Muscle of leg (tissue), 11 donors: Measurements from ENCODE around the gene LINGO3. TPM values are rescaled to one million over a fixed set of nuclear protein-coding genes. Genes with fewer than 3 reads are reported as not detected.
A peak's percentile ranks its signal among the peaks of the same experiment; 100 is the strongest.

Source experiments
- DNase-seq: peaks from one replicate; pipeline ENCODE4 v3.0.0; 2013
- H3K27ac ChIP-seq: one replicate; pipeline ENCODE4 v1.5.1; 2013; ENCODE audit warnings: mild to moderate bottlenecking, low read length, control low read depth
- H3K27me3 ChIP-seq: one replicate; pipeline ENCODE4 v1.6.1; 2013; ENCODE audit warnings: low read length; ENCODE audit not compliant: control insufficient read depth, insufficient read depth
- H3K36me3 ChIP-seq: one replicate; pipeline ENCODE4 v1.6.1; 2013; ENCODE audit warnings: low read length; ENCODE audit not compliant: control insufficient read depth, insufficient read depth
- H3K4me1 ChIP-seq: one replicate; pipeline ENCODE4 v1.6.1; 2013; ENCODE audit warnings: low read length; ENCODE audit not compliant: control insufficient read depth, insufficient read depth
- H3K4me3 ChIP-seq: one replicate; pipeline ENCODE4 v1.5.1; 2013; ENCODE audit warnings: low read length, control low read depth
- H3K9me3 ChIP-seq: replicated peaks from 2 replicates; pipeline ENCODE4 v1.6.1; 2013; ENCODE audit warnings: low read depth, low read length; ENCODE audit not compliant: control insufficient read depth
- WGBS: methylation state at CpG from one replicate; pipeline ENCODE4 v1.1.5; 2013; ENCODE audit warnings: missing lambda C conversion rate; ENCODE audit not compliant: insufficient coverage; 5-methylcytosine and 5-hydroxymethylcytosine counted together
- polyA plus RNA-seq, 8 donors: library from polyadenylated mRNA; unstranded; fragments of 120-200 nt; gene quantifications; one replicate each; pipeline versions ENCODE4 v1.2.1 to v1.2.3, GENCODE V29; 2013; ENCODE audit warnings: inconsistent platforms in 1 of 8, low replicate concordance in 1 of 8; ENCODE audit not compliant: insufficient read length in 8 of 8, insufficient read depth in 1 of 8
- total RNA-seq: library from RNA; stranded (reverse); fragments of 120-200 nt; gene quantifications from one replicate; pipeline ENCODE4 v1.2.4, GENCODE V29; 2013

Gene LINGO3
- total and polyA plus RNA-seq, 9 donors: 0.07 to 0.15 (median 0.09) TPM; not detected in 3

GRCh38 chr19:2333807-2334211 lies 25.9 kb upstream of the LINGO3 start:
- H3K4me1 ChIP-seq: peaks cover 72% of the 10 kb centered on the region

GRCh38 chr19:2333027-2333806 lies 25.3 kb upstream of the LINGO3 start:
- Histone ChIP-seq H3K9me3 (no peaks in the 10 kb centered on the region), H3K4me3 (no peak overlapping the region), H3K27ac (peak overlapping the region; percentile 62), H3K27me3 (no peaks in the 10 kb centered on the region), H3K36me3 (peaks cover 5% of the 10 kb centered on the region), H3K4me1 (peaks cover 72% of the 10 kb centered on the region)
- 65% methylated on average over 22 of the region's 27 CpGs for WGBS
- peak; percentile 59 for DNase-seq

More at GRCh38 chr19:2333807-2334211, 25.9 kb upstream of the LINGO3 start:
- Histone ChIP-seq H3K27me3 (no peaks in the 10 kb centered on the region), H3K9me3 (no peaks in the 10 kb centered on the region), H3K27ac (no peak overlapping the region), H3K36me3 (peaks cover 11% of the 10 kb centered on the region), H3K4me3 (no peak overlapping the region)
- WGBS: 82% methylated on average over 11 of the region's 11 CpGs
- DNase-seq: no peak

- Histone ChIP-seq H3K4me3 (no peak overlapping the region), H3K4me1 (peaks cover 69% of the 10 kb centered on the region), H3K27ac (peak overlapping the region; percentile 75), H3K27me3 (no peaks in the 10 kb centered on the region), H3K36me3 (peaks cover 5% of the 10 kb centered on the region), H3K9me3 (no peaks in the 10 kb centered on the region)
- WGBS: 64% methylated on average over 15 of the region's 17 CpGs
- DNase-seq: peak; percentile 35
These were observed 24.5 kb upstream of the LINGO3 start for GRCh38 chr19:2332341-2333026.

- Histone ChIP-seq H3K27ac (peak overlapping the region; percentile 38), H3K9me3 (no peaks in the 10 kb centered on the region), H3K27me3 (no peaks in the 10 kb centered on the region), H3K36me3 (peaks cover 10% of the 10 kb centered on the region), H3K4me3 (no peak overlapping the region), H3K4me1 (peaks cover 69% of the 10 kb centered on the region)
- no peak for DNase-seq
- WGBS: 78% methylated on average over 7 of the region's 12 CpGs
These were observed 23.8 kb upstream of the LINGO3 start for GRCh38 chr19:2331601-2332246.

- Histone ChIP-seq H3K4me3 (no peak overlapping the region), H3K4me1 (peaks cover 67% of the 10 kb centered on the region), H3K27ac (peak overlapping the region; percentile 65), H3K9me3 (no peaks in the 10 kb centered on the region), H3K27me3 (no peaks in the 10 kb centered on the region), H3K36me3 (peaks cover 15% of the 10 kb centered on the region)
- 59% methylated on average over 19 of the region's 20 CpGs for WGBS
- DNase-seq: peak; percentile 30
These were observed 22.8 kb upstream of the LINGO3 start for GRCh38 chr19:2330632-2331284.

GRCh38 chr19:2330255-2330631 lies 22.3 kb upstream of the LINGO3 start:
- Histone ChIP-seq H3K4me1 (peaks cover 67% of the 10 kb centered on the region), H3K36me3 (peaks cover 17% of the 10 kb centered on the region), H3K4me3 (no peak overlapping the region), H3K27me3 (no peaks in the 10 kb centered on the region), H3K9me3 (no peaks in the 10 kb centered on the region), H3K27ac (peak overlapping the region; percentile 65)
- WGBS: 82% methylated on average over 9 of the region's 10 CpGs
- DNase-seq: no peak

- no peak overlapping the region for H3K27ac ChIP-seq
- DNase-seq: no peak
These were observed 21.6 kb upstream of the LINGO3 start for GRCh38 chr19:2329501-2329916.

GRCh38 chr19:2329149-2329478 lies 21.2 kb upstream of the LINGO3 start:
- Histone ChIP-seq H3K36me3 (peaks cover 24% of the 10 kb centered on the region), H3K9me3 (no peaks in the 10 kb centered on the region), H3K27ac (peak overlapping the region; percentile 42), H3K27me3 (no peaks in the 10 kb centered on the region), H3K4me3 (peak overlapping the region; percentile 98), H3K4me1 (peaks cover 63% of the 10 kb centered on the region)
- 2% methylated on average over 11 of the region's 16 CpGs for WGBS
- no peak for DNase-seq

More at GRCh38 chr19:2329501-2329916, 21.6 kb upstream of the LINGO3 start:
- Histone ChIP-seq H3K36me3 (peaks cover 20% of the 10 kb centered on the region), H3K9me3 (no peaks in the 10 kb centered on the region), H3K4me1 (peaks cover 67% of the 10 kb centered on the region), H3K4me3 (peak overlapping the region; percentile 98), H3K27me3 (no peaks in the 10 kb centered on the region)
- 39% methylated on average over 11 of the region's 13 CpGs for WGBS

GRCh38 chr19:2328401-2329148 lies 20.6 kb upstream of the LINGO3 start, which contains the start of the genes LSM7 and SPPL2B:
LSM7 (minus strand) TSS chr19:2328586; CDS start chr19:2328566, 20 bp downstream.
SPPL2B (plus strand) TSS chr19:2328684; CDS start chr19:2328710, 26 bp downstream.
- Histone ChIP-seq H3K4me3 (peak within 1 kb of the TSS; percentile 98), H3K27ac (peak within 1 kb of the TSS; percentile 90), H3K36me3 (peaks cover 28% of the 10 kb centered on the region), H3K4me1 (peaks cover 58% of the 10 kb centered on the region), H3K9me3 (no peaks in the 10 kb centered on the region), H3K27me3 (no peaks in the 10 kb centered on the region)
- peak; percentile 96 for DNase-seq
- under 1% methylated on average over 89 of the region's 89 CpGs for WGBS
